T-helper 9 cell (primary cell): ENCODE results near the gene GMPR2.
A peak's percentile ranks its signal among the peaks of the same experiment; 100 is the strongest.
"Not testable (repeated sequence)": the region's sequence is repeated elsewhere in the genome, so short reads cannot be mapped to it uniquely, and the experiment has no call there.

ENCODE experiments used
- DNase-seq: peaks from one replicate; pipeline ENCODE4 v3.0.0-alpha.2; 2020
- total RNA-seq, 2 donors: gene quantifications; one replicate each; lab custom pipeline; 2026; lab: John Stamatoyannopoulos, UW

The GMPR2 gene
- total RNA-seq, result 22.2 to 62.1 reads per million in 2 donors

DNA sequence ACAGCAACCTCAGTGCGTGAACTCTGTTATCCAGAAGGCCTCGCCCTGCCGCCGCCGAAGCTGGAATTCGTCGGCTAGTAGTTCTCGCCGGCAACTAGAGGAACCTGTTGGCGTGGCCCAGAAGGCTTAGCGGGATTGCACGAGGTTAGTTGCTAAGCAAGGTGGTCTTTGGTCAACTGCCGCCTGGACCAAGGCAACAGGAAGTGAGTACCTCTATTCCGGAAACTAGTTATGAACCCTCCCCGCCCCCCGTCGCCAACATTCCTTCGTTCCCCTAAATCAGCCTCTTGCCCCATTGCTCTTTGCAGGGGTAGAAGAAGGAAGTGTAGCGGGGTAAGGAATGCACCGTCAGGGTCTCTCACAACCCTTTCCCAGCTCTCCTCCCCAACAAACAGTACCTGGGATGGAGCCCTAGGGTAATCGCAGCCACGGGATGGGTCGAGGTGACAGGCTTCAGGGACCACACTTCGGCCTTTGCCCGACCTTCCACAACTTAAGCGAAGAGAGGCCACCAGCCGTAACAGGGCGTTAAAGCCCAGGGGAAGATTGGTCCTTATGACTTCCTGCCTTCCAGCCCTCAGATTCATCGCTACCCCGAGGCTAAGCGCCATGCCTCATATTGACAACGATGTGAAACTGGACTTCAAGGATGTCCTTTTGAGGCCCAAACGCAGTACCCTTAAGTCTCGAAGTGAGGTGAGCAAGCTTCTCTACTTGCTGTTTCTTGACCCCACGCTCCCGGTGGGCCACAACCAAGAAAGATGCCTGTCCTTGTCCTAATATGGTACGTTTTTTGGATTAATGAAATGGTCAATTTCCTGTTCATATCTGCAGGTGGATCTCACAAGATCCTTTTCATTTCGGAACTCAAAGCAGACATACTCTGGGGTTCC, at the start of gene GMPR2:
GMPR2 (plus strand) TSS at position 285 of the 893 bp plus-strand sequence; CDS start at position 610, 325 bp downstream.
- no peak for DNase-seq

DNA sequence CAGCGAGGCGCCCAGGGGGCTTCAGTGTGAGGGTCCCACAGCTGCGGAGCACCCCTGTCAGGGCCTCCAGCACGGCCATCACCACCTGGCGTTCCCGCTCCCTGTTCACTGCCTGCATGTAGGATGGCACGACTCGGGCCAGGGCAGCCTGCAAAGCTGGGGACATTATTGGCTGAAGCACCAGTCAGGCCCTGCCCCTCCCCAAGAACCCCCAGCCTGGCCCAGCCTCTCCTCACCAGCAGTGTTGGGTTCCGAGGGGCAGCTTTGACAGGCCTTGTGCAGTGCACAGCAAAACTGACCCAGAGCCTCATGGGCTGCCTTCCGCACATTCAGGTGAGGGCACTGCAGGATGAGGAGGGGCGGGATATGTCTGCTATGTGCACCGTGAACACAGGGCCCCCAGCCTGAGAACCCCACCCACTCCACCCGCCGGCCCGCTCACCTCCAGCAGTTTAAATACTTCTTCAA, 49.7 kb upstream of the GMPR2 start:
- DNase-seq, result no peak

DNA sequence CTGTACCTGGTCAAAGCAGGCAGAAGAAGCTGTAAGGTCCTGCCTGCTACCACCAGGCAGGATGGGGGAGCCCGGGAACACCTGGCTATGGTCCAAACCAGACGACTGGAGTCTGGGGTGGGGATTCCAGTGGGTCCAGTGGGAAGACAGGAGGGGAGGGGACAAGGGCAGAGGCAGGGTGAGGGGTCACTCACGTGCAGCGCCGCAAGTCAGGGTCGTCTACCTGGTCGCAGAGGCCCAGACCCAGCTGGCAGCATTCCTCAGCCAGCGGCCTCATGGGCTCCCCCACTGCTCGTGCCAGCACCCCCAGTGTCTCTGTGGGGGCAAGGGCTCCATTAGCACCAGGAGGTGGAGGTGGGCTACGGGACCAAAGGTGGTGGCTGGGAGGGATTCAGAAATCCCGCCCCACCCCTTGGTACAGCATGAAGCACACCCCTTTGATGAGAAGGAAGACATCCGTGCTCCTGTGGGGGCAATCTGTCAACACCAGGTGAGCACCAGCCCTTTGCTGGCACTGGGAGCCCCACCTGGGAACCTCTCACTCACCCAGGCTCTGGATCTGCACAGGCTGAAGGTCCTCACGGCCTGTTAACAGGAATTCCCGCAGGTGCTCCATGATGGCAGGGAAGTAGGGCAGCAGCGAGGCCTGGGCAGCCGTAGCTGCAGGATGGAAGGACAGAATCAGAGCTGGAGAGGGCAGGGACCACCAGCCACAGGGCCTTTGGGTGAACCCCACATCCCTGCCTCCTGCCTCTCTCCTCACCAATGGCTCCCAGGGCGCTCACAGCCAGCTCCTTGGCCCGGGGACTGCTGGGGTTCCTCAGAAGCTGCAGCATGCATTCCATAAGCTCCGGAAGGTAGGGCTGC, 48.4 kb upstream of the GMPR2 start:
- no peak for DNase-seq

DNA sequence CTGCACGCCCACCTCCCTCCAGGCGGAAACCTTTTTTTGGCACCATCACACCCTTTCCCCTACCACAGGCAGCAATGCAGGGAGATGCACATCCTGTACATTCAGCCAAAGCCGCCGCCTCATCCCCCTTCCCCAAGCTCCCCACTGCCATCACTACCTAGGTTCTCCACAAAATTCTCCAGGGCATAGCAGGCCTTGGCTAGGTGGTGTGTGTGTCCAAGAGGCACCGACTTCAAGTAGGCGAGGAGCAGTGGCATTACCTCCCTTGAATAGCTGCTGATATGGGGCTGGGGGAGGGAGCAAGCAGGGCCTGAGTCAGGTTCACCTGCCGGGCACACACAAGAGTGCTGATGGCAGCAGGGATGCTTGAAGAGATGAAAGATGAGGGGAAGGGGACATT, 47.7 kb upstream of the GMPR2 start:
- no peak for DNase-seq

DNA sequence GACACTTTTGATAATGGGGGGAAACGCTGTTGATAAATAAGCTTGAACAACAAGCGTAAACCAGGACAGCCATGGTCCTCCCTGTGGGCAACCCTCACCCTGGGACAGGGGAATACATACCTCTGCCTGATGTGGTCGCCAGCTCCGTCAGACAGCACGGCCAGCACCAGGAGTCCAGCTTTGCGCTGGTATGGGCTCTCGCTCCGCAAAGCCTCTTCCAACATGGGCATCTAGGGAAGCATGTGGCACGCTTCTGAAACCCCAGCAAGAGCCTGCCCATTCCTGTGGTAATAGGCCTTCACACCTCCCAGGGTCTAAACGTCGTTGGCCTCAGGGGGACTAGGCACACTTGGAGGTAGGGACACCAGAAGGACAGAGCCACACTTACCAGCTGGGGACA, 47.0 kb upstream of the GMPR2 start:
- DNase-seq, result no peak

DNA sequence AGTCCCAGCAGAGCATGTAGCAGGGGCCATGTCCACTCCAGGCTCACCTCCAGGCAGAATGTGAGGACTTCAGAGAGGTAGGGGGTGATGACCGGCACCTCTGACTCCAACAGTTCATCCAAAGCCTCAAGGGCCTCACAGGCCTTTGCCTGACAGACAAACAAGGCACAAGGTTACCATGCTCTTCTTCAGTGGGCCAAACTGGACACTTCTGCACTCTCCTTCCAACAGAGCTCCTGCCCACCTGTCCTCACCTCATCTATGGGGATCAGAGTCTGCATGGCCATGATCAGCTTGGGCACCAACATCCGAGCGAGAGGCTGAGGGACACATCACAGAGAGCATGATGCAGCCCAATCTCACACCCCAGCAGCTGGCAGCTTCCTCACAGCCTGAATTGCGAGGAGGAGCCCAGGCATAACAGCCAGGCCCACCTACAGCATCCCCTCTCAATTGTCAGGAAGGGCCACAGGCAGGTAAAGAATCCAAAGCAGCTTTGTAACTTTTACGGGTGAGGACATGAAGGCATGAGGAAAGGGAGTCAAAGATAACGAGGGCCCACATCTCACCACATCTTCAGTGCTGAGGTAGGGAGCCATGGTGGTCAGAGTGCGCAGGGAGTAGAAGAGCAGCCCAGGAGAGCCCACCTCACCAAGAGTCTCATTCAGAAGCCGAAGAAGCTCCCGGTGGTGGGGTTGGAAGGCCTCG, 45.7 kb upstream of the GMPR2 start:
- DNase-seq, result no peak

DNA sequence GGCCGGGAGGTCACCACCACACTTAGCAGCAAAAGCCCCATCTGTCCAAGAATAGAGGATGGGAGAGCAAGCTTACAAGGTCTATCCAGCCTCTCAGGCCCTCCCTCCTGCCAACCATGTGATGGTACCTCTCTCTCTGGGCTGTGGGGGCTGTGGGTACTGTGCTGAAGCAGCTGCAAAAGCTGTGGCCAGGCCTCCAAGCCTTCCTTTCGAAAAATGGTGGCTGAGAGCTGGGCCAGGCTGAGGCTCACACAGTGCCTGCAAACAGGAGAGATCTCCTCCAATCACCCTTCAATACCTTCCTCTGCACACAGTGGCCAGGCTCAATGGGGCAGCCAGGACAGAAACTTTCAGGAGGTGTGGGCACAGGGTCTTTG, 45.2 kb upstream of the GMPR2 start:
- no peak for DNase-seq

DNA sequence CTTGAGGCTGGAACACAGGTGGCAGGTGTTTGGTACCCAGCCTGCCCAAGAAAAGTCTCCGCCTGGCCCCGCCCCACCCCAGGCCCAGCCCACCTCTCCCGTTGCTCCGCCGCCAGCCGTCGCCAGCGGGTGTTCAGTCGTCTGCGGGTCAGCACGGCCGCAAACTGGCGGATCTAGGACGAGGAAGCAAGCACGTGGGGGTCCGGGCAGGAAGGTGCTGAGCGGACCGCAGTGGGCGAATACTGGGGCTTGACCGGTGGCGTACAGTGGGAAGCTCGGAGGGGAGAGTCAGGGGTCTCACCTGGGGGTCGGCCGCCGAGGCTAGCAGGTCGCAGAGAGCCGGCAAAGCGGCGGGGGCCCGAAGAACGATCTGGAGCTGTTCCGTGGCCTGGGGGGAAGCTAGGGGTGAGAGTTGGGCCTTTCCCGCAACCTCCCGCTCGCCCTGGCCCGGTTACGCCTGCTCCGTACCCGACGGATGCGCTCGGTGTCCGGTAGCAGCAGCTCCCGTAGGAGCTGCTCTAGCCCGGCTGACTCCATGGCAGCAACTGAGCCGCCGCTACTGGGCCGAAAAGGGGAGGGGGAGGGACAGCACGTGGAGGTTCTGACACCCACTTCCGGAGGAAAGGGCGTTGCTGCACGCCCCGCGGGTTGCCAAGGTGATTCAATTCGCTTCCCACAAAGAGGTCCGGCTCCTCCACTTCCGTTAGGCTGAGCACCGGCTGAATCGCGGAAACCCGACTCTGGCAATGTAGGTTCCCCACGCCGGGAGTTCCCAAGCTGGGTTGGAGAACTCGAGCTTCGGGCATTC, 44.3 kb upstream of the GMPR2 start, which contains the start of gene IPO4:
IPO4 (minus strand) TSS at position 566 of the 808 bp plus-strand sequence; CDS start at position 537, 29 bp downstream.
- peak; percentile 90 for DNase-seq

DNA sequence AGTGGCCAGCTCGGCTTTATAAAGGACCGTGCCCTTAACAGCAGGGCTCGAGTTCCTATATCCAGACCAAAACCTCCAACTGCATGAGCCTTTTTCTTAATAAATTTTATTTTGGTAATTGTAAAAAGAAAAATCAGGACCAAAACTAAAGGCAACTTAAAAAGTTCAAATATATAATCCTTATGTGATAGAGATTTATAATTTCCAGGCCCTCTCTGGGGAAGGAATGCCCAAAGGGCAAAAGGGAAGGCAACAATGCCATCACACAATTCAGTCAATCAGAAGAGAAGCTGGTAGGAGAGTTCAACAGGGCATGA, 43.7 kb upstream of the GMPR2 start:
- no peak for DNase-seq

DNA sequence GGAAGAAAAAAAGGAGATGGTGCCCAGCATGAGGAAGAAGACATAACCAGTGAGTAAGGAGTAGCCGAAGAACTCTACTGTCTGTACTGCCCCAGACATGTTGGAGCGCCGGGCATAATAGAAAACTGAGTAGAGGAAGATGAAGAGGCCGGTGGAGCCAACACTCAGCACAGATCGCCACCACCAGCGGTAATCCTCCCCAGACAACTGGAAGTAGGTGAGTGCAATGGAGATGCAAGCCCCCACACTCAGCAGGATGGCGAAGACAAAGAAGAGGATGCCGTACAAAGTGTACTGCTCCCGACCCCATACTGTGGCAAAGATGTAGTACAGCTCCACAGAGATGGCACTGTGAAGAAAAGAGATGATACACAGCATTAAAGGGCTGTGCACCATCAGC, 43.3 kb upstream of the GMPR2 start:
- DNase-seq, result no peak

DNA sequence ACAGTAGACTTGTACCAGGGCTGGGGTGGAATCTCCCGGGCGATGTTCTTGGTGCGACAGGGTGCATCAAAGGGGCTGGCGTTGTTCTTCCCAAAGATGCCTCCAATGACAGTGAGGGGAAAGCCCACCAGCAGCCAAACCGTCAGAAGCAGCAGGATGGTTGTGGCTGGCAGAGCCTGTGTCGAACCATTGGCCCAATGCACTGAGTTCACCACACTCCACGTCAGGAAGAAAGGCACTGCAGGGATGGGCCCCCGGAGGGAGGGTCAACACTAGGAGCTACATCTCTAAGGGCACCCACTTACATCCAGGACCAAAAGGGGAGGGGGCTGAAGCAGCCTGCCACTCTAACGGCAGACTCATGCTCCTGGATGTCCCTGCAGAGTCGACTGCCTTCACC, 42.3 kb upstream of the GMPR2 start:
- DNase-seq, result no peak

DNA sequence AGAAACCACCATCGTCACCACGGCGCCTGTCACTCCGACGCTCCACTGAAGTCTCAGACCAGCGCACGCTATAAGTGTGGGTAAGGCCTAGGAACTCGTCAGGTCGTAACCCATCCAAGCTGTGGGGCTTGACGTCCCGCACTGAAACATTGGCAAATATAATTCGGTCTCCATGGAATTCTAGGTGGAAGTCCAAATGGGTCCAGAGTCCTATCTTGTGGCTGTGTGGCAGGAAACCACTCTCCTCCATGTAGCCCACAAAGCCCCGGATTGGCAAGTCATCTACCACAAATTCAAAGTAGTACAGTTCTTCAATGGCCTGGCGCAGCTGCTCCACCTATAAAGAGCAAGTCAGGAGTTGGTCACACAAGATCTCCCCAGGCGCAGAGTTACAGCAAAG, 39.8 kb upstream of the GMPR2 start:
- no peak for DNase-seq

DNA sequence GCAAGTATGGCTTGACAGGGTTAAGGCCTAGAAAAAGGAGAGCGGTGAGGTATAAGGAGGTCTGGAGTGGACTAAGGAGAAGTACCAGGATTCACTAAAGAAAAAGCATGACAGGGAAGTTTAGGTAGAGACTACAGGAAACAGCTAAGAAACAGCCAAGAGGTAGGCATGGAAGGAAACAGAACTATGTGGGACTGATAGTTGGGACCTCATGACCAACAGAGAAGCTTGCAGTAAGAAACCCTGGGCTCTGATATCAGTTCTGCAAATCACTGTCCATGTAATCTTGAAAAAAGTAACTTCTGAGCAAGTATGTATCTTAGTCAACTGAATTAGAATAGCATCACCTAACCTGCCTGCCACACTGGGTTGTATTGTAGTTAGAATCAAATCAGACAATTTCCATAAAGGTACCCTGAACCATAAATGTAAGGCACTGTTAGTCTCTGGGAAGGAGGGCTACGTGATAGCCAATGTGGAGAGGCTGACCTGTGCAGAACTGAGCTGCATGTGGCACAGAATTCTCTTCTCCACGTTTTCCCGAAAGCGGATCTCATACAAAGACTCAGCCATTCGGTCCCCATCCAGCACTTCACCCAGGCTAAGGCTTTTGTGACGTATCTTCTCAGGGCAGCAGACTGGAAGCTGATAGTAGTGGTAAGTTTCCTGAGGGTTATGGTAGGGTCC, 38.4 kb upstream of the GMPR2 start:
- DNase-seq, result no peak

DNA sequence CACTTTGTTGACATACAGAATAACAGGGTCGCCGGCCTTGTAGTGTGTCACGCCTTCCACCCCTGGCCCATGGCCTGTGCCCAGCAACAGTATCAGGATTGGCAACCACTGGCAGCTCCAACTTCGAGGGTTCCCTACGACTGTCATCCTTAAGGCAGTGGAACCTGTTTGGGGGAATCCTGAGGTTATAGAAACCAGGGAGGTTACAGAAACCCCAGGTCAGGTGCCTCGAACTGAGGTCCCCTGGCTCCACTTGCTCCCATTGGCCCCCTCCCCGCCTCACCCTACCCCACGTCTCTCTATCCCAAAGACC, 37.9 kb upstream of the GMPR2 start:
- DNase-seq, result no peak

DNA sequence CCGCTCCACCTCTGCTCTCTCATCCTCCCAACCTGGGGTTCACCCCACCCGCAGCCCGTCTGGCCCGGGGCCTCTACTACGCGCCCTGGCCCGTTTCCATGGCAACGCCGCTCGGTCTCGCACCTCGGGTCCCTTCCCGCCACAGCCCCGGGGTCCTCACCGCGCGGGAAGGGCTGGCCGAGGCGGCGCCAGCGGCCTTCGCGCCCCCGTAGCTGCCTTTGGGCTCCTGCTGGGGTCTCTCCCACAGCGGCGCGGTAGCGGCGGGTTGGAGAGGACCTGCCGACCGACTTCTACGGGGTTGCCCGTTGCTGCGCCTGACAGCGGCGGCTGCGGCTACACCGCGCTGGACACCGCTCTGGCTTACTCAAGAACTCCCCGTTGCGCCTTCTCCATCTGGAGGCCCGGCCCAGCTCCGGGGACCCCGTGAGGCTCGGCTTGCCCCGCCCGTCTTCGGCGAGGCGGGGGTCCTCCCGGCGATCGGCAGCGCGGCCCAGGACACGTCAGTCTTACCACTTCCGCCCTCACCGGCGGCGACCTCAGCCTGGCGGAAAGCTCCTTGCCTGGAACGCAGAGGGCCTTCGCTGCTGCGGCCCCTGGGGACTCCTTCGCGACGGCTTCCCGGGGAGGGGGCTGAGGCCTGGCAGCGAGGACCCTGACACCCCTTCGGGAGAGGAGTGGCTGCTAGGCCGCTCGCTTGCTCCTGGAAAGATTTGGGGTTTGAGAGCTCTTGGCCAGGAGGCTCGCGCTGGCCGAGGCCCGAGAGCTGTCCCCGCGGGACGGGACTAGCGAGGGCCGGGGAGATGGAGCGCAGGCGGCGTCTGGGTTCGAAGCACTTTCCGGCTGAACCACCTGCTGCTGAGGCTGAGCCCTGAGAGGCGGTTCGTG, 37.3 kb upstream of the GMPR2 start, which contains the start of gene TM9SF1:
TM9SF1 (minus strand) TSS at position 256 of the 885 bp plus-strand sequence. CDS start 422 bp downstream, outside the sequence.
- DNase-seq, result peak; percentile 88

DNA sequence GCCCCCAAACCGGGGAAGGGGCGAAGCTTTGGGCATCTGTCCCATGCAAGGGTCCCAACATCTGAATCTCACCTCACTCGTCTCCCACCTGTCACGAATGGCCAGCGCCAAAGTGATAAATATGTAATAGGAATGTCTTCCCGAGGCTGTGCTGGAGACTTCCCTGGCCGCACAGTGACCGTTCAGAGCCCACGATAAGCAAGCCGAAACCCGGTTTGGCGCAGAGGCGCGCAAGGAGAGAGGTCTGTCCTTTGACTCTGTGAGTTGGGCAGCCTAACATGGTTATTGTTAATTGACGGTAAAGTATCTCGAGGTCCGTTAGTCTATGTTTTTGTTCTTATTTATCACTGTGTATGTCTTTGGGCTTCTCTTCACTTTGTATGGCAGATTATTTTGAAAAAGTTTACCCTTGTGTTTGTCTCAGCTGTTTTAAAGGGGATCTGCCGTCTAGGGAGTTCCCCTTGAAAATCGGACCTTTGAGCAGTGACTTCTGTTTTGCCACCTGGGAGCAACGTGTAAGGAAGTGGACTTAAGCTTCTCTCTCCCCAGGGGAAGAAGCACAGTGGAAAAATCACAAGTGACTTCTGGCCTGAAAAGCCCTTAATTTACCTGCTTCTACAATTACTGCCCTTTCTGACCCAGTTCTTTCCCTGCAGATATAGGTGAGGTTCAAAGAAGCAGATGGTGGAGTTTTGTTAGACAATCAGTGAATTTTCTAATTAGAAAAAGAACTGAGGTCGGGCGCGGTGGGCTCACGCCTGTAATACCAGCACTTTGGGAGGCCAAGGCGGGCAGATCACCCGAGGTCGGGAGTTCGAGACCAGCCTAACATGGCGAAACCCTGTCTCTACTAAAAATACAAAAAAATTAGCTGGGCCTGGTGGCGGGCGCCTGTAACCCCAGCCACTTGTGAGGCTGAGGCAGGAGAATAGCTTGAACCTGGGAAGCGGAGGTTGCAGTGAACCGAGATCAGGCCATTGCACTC, 36.4 kb upstream of the GMPR2 start:
- DNase-seq, result no peak

DNA sequence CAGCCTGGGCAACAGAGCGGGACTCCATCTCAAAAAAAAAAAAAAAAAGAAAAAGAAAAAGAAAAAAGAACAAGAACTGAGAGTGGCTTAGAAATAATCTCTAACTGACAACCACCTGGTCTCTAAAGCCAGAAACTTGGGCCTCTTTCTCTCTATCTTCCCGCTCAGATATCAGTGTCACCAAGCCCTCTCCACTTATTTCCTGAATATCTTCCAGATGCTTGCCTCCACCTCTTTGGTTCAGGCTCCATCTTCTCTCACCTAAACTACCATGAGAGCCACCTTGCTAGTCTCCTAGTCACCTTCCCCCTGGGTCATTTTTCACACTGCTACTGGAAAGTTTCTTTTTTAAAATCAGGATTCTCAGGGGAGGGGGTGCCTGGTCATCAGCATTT, 35.7 kb upstream of the GMPR2 start:
- DNase-seq, result no peak

DNA sequence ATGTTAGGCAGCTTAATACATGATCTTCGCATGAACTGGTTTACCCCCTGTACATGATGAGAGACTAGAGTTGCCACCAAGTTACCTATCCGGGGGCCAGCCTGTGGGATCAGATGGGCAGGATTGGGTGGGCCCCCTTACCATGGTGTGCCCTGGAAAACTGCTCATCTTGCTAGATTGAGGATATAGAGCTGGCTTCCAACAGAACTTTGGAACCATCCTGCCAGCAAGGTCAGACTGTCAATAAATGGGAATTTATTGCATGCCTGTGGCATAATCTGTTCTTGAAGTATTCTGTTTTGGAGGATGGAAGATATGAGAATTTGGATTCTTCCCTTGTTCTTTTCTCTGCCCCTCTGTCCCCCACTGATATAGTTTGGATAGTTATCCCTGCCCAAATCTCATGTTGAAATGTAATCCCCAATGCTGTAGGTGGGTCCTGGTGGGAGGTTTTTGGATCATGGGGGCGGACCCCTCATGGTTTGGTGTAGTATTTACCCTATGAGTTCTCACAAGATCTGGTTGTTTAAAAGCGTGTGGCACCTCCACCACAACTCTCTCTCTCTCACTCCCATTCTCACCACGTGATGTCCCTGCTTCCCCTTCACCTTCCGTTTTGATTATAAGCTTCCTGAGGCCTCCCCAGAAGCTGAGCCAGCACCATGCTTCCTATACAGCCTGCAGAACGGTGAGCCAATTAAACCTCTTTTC, 33.8 kb upstream of the GMPR2 start:
- DNase-seq, result no peak

DNA sequence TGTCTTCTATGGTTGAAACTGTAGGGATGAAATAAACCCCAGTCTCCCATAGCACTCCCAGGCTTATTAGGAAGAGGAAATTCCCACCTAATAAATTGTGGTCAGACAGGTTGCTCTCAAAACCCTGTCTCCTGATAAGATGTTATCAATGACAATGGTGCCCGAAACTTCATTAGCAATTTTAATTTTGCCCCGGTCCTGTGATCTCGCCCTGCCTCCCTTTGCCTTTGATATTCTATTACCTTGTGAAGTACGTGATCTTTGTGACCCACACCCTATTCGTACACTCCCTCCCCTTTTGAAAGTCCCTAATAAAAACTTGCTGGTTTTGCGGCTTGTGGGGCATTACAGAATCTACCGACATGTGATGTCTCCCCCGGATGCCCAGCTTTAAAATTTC, 30.2 kb upstream of the GMPR2 start:
- DNase-seq, result not testable (repeated sequence)
